Stimulated activated CD8-positive, alpha-beta memory T cell treated with anti-CD3 and anti-CD28 coated beads, Interleukin-4, amount 100 ng/mL, for 1 hour (primary cell): ENCODE data around the gene PASK.

Experiments used
- DNase-seq, 2 donors: peaks; one replicate each; pipeline ENCODE4 v3.0.0-alpha.2; 2020; ENCODE audit warnings: low read depth in 2 of 2, low spot score in 1 of 2

The PASK gene

GRCh38 chr2:241084856-241085444 is 64.3 kb downstream of the PASK start:
- no peak for DNase-seq

GRCh38 chr2:241083091-241083415 is 66.2 kb downstream of the PASK start:
- no peak for DNase-seq

- no peak for DNase-seq
Observed at GRCh38 chr2:241082341-241083090, 66.8 kb downstream of the PASK start.

- no peak for DNase-seq
Observed at GRCh38 chr2:241081643-241082340, 67.5 kb downstream of the PASK start.

- no peak for DNase-seq
Observed at GRCh38 chr2:241081190-241081642, 68.1 kb downstream of the PASK start.

GRCh38 chr2:241080405-241081189 is 68.7 kb downstream of the PASK start:
- DNase-seq = no peak

GRCh38 chr2:241074901-241075540 is 74.3 kb downstream of the PASK start:
- DNase-seq = no peak

GRCh38 chr2:241074065-241074818 is 75.0 kb downstream of the PASK start:
- no peak for DNase-seq

GRCh38 chr2:241073166-241074064 is 75.9 kb downstream of the PASK start:
- no peak for DNase-seq

GRCh38 chr2:241072553-241073165 is 76.6 kb downstream of the PASK start:
- no peak for DNase-seq

GRCh38 chr2:241072151-241072550 is 77.1 kb downstream of the PASK start:
- no peak for DNase-seq

- DNase-seq = no peak
Observed at GRCh38 chr2:241071677-241072111, 77.6 kb downstream of the PASK start.

- DNase-seq = no peak
Observed at GRCh38 chr2:241070811-241071676, 78.2 kb downstream of the PASK start.

GRCh38 chr2:241070361-241070760 is 78.9 kb downstream of the PASK start:
- DNase-seq = no peak

GRCh38 chr2:241069821-241070281 is 79.4 kb downstream of the PASK start:
- no peak for DNase-seq

GRCh38 chr2:241068942-241069810 is 80.1 kb downstream of the PASK start:
- DNase-seq = no peak
